ENCODE results near the gene HAUS3.

GRCh38 chr4:2183394-2183793, 58.5 kb downstream of the HAUS3 start:
- TF ChIP-seq CTCF (conservative IDR thresholded peaks at IDR 0.05; ENCODE audit: low read depth, low read length): no peak
- TF ChIP-seq EZH2phosphoT487 (IDR thresholded peaks at IDR 0.05; ENCODE audit: borderline replicate concordance, low read length): no peak
